ENCODE results near the gene TRAPPC3.

TRAPPC3 gene

GRCh38 chr1:36093929-36094328 is 55.4 kb downstream of the TRAPPC3 start:
- H3K36me3 ChIP-seq (replicated peaks) = peaks cover 44% of the 10 kb centered on the region
- in situ Hi-C loops (cut with HindIII; ENCODE audit: low pct_ligation_motif_present, low sequenced_read_pairs) = no loop called here
- no peak for DNase-seq
- no peaks in the 10 kb centered on the region for H3K27me3 ChIP-seq (replicated peaks)
- TF ChIP-seq, protein P1, sequence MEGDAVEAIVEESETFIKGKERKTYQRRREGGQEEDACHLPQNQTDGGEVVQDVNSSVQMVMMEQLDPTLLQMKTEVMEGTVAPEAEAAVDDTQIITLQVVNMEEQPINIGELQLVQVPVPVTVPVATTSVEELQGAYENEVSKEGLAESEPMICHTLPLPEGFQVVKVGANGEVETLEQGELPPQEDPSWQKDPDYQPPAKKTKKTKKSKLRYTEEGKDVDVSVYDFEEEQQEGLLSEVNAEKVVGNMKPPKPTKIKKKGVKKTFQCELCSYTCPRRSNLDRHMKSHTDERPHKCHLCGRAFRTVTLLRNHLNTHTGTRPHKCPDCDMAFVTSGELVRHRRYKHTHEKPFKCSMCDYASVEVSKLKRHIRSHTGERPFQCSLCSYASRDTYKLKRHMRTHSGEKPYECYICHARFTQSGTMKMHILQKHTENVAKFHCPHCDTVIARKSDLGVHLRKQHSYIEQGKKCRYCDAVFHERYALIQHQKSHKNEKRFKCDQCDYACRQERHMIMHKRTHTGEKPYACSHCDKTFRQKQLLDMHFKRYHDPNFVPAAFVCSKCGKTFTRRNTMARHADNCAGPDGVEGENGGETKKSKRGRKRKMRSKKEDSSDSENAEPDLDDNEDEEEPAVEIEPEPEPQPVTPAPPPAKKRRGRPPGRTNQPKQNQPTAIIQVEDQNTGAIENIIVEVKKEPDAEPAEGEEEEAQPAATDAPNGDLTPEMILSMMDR (IDR thresholded peaks at IDR 0.05; ENCODE audit: low read depth, low read length, missing control alignments) = no peak
- no peak overlapping the region for H3K27ac ChIP-seq
- H3K4me3 ChIP-seq (ENCODE audit: low read depth, low read length) = no peak overlapping the region

GRCh38 chr1:36093226-36093625 is 56.1 kb downstream of the TRAPPC3 start:
- no peaks in the 10 kb centered on the region for H3K27me3 ChIP-seq (replicated peaks)
- H3K4me3 ChIP-seq (ENCODE audit: low read depth, low read length) = no peak overlapping the region
- no peak overlapping the region for H3K27ac ChIP-seq
- in situ Hi-C loops (cut with HindIII; ENCODE audit: low pct_ligation_motif_present, low sequenced_read_pairs) = no loop called here
- TF ChIP-seq, protein P1 (IDR thresholded peaks at IDR 0.05; ENCODE audit: low read depth, low read length, missing control alignments) = no peak
- peaks cover 44% of the 10 kb centered on the region for H3K36me3 ChIP-seq (replicated peaks)
- no peak for DNase-seq

DNA sequence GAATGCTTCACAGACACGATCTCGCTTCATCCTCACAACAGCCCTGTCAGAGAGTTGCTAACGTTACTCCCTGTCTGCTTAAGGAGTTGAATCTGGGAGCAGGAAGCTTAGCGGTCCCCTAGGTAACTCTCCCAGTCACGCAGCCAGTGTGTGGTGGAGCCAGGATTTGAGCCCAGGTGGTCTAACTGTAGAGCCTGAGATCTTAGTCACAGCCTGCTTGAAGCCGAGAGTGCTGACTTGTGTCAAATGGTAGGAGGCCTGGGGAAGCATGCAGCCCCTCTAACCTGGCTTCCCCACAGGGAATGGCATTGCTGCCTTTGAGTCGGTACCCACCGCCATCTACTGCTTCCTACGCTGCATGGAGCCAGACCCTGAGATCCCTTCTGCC is 56.5 kb downstream of the TRAPPC3 start:
- H3K36me3 ChIP-seq (replicated peaks) = peaks cover 44% of the 10 kb centered on the region
- in situ Hi-C loops (cut with HindIII; ENCODE audit: low pct_ligation_motif_present, low sequenced_read_pairs) = no loop called here

DNA sequence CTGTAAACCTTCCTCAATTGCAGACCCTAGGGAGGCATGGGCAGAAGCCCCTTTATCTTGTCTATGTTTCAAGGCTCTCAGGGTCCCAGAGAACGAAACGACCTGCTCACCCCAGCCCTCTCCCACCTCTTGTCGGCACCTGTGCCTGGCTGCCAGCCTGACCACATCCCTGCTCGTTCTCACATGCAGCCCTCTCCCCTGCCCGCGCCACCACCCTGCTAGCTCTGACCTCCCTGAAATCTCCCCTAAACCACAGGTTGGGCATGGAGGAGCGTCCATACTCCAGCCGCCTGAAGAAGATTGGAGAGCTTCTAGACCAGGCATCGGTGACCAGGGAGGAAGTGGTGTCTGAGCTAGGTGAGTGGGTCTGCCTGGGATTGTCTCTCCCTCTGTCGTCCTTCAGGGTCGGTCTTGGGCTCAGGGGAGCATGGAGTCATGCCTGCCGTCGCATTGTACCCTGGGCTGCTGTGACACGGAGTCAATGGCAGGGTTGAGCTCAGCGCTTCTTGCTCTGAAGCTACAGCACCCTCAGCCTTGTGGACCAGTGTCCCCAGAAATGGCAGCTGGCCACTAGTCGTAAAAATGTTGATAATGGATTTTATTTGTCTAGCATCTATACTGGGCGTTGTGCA is 57.0 kb downstream of the TRAPPC3 start:
- Histone ChIP-seq H3K4me3 (ENCODE audit: low read depth, low read length) (no peak overlapping the region), H3K36me3 (replicated peaks) (peaks cover 44% of the 10 kb centered on the region), H3K27me3 (replicated peaks) (no peaks in the 10 kb centered on the region), H3K27ac (no peak overlapping the region)
- TF ChIP-seq, protein P1 (IDR thresholded peaks at IDR 0.05; ENCODE audit: low read depth, low read length, missing control alignments) = no peak
- in situ Hi-C loops (cut with HindIII; ENCODE audit: low pct_ligation_motif_present, low sequenced_read_pairs) = no loop called here
- no peak for DNase-seq

More for the DNA sequence above, 56.5 kb downstream of the TRAPPC3 start:
- no peak for DNase-seq
- H3K27ac ChIP-seq = no peak overlapping the region
- no peak overlapping the region for H3K4me3 ChIP-seq (ENCODE audit: low read depth, low read length)
- TF ChIP-seq, protein P1 (IDR thresholded peaks at IDR 0.05; ENCODE audit: low read depth, low read length, missing control alignments) = no peak
- H3K27me3 ChIP-seq (replicated peaks) = no peaks in the 10 kb centered on the region

GRCh38 chr1:36091698-36092097 is 57.6 kb downstream of the TRAPPC3 start:
- H3K27ac ChIP-seq = no peak overlapping the region
- peaks cover 44% of the 10 kb centered on the region for H3K36me3 ChIP-seq (replicated peaks)
- in situ Hi-C loops (cut with HindIII; ENCODE audit: low pct_ligation_motif_present, low sequenced_read_pairs) = no loop called here
- H3K4me3 ChIP-seq (ENCODE audit: low read depth, low read length) = no peak overlapping the region
- no peak for DNase-seq
- no peaks in the 10 kb centered on the region for H3K27me3 ChIP-seq (replicated peaks)
- TF ChIP-seq, protein P1 (IDR thresholded peaks at IDR 0.05; ENCODE audit: low read depth, low read length, missing control alignments) = no peak

- peaks cover 44% of the 10 kb centered on the region for H3K36me3 ChIP-seq (replicated peaks)
- in situ Hi-C loops (cut with HindIII; ENCODE audit: low pct_ligation_motif_present, low sequenced_read_pairs) = no loop called here
- no peak overlapping the region for H3K27ac ChIP-seq
- no peaks in the 10 kb centered on the region for H3K27me3 ChIP-seq (replicated peaks)
- TF ChIP-seq, protein P1 (IDR thresholded peaks at IDR 0.05; ENCODE audit: low read depth, low read length, missing control alignments) = no peak
- H3K4me3 ChIP-seq (ENCODE audit: low read depth, low read length) = no peak overlapping the region
- no peak for DNase-seq
Measured at GRCh38 chr1:36091141-36091540, 58.1 kb downstream of the TRAPPC3 start.

Measured in brain microvascular endothelial cell (primary cell).